Fibroblast of pulmonary artery (primary cell): ENCODE results near the gene CASZ1.

Experiments
- DNase-seq: peaks from one replicate; pipeline ENCODE4 v3.0.0-alpha.2; 2010; ENCODE audit warnings: low read depth
- H3K4me3 ChIP-seq: replicated peaks from 2 replicates; pipeline ENCODE4 v1.5.1; 2011; ENCODE audit warnings: low read depth, mild to moderate bottlenecking, control low read depth, low read length, moderate library complexity
- TF ChIP-seq, protein P1 (sequence below): IDR thresholded peaks from 2 replicates; pipeline ENCODE4 v1.5.1; 2011; ENCODE audit warnings: mild to moderate bottlenecking, control low read depth, low read length, inconsistent platforms; ENCODE audit errors: missing control alignments

The CASZ1 gene

GRCh38 chr1:10721381-10722321 lies 74.8 kb downstream of the CASZ1 start:
- TF ChIP-seq, protein P1, sequence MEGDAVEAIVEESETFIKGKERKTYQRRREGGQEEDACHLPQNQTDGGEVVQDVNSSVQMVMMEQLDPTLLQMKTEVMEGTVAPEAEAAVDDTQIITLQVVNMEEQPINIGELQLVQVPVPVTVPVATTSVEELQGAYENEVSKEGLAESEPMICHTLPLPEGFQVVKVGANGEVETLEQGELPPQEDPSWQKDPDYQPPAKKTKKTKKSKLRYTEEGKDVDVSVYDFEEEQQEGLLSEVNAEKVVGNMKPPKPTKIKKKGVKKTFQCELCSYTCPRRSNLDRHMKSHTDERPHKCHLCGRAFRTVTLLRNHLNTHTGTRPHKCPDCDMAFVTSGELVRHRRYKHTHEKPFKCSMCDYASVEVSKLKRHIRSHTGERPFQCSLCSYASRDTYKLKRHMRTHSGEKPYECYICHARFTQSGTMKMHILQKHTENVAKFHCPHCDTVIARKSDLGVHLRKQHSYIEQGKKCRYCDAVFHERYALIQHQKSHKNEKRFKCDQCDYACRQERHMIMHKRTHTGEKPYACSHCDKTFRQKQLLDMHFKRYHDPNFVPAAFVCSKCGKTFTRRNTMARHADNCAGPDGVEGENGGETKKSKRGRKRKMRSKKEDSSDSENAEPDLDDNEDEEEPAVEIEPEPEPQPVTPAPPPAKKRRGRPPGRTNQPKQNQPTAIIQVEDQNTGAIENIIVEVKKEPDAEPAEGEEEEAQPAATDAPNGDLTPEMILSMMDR = no peak
- H3K4me3 ChIP-seq = no peak overlapping the region
- no peak for DNase-seq

GRCh38 chr1:10720635-10721034 lies 75.8 kb downstream of the CASZ1 start:
- H3K4me3 ChIP-seq = no peak overlapping the region
- TF ChIP-seq, protein P1 = no peak
- no peak for DNase-seq

- no peak overlapping the region for H3K4me3 ChIP-seq
- TF ChIP-seq, protein P1 = no peak
- DNase-seq = no peak
Measured at GRCh38 chr1:10718083-10718415, 78.4 kb downstream of the CASZ1 start.

DNA sequence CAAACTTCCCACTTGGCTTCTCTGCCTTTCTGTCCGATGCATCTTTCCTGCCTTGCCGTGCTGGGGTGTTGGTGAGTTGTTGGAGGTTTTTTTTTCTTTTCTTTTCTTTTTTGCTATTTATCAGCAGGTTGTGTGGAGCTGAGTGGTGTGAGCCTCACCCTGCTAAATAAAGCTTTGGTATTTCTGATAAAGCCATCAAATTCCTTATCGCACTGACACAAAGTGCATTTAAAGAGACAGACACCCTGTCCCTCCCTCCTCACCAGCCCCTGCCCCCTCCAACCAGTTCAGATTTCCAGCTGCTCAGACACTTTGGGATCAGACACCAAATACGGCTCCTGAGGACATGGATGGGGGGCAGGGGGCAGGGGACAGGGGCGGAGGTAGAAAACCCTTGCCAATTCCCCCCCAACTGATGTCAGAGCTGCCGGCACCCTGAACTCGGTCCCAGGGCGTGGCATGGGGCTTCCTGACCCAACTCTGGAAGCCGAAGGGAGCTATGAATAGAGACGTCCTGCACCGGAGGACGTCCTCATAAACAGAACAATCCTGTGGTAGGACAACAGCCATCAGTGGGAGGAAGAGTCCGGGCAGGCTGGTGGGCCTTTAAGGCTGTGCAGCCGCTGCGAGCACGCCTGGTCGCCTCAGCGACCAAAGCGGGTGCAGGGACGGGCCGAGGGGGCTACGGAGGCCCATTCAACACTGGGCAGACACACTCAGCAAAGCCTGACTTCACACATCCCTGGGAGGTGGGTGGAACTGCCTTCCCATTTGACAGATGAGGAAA lies 79.0 kb downstream of the CASZ1 start:
- no peak for DNase-seq
- no peak overlapping the region for H3K4me3 ChIP-seq
- TF ChIP-seq, protein P1 = no peak

DNA sequence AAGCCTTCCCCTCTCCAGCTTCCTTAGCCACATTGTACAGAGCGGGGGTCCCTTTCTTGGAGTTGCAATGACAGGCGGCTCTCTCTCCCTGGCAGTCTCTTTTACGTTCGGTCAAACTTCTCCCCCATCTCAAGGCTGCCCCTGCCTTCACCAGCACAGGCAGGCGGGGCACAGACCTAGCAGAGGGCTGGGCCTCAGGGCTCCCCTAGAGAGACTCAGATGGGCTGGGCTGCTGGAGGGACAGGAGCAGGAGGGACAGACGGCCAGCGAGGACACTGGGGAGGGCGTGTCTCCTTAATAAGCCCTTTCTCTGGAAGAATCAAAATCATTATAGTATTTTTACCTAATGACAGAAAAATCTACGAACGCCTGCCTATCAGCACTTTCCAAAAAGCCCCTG lies 79.6 kb downstream of the CASZ1 start:
- H3K4me3 ChIP-seq = no peak overlapping the region
- TF ChIP-seq, protein P1 = no peak
- no peak for DNase-seq

GRCh38 chr1:10714337-10715114 lies 81.9 kb downstream of the CASZ1 start:
- TF ChIP-seq, protein P1 = no peak
- DNase-seq = no peak
- no peak overlapping the region for H3K4me3 ChIP-seq
